HepG2 (cell line): ENCODE measurements around the gene SDK1. TPM values are rescaled to one million over a fixed set of nuclear protein-coding genes. Genes with fewer than 3 reads are reported as not detected.

Experiments
- ATAC-seq: fragments of 200-7000 bp; cut with Tn5 transposase; 3 replicates; pipeline ENCODE4 v1.9.1; 2020; ENCODE audit warnings: mild to moderate bottlenecking, moderate library complexity
- BruUV-seq: library from RNA; stranded (reverse); fragments of 400-500 nt; replicated peaks from 2 replicates; lab custom pipeline; 2021; lab: Mats Ljungman, UMichigan
- CTCF ChIA-PET: fragments of 300-600 bp; formaldehyde crosslinking; extraction: SDS; loops from one replicate; lab custom pipeline; 2021; ENCODE audit warnings: low total read pairs, inconsistent platforms, low intra/inter-chr PET ratio; lab: Yijun Ruan, JAX
- POLR2A ChIA-PET: fragments of 350-600 bp; sonication (Branson Sonifier 250); formaldehyde crosslinking; loops from one replicate; lab custom pipeline; 2020; ENCODE audit warnings: antibody characterized with exemption, inconsistent platforms; lab: Yijun Ruan, JAX
- DNase-seq: peaks from one replicate; pipeline ENCODE4 v3.0.0-alpha.2; 2015; ENCODE audit warnings: low spot score
- FAIRE-seq: peaks from 3 replicates; lab custom pipeline; 2011; peaks lifted over from hg19 to GRCh38; lab: Jason Lieb, UNC
- H2AFZ ChIP-seq: one replicate; pipeline ENCODE4 v1.6.1; 2011; ENCODE audit warnings: low read length, inconsistent platforms
- H3K27ac ChIP-seq: fragments of 300-600 bp; 3 replicates; pipeline ENCODE4 v1.8.0; 2011; ENCODE audit warnings: mixed run types, mild to moderate bottlenecking, mixed read lengths, low read length, inconsistent platforms; ENCODE audit not compliant: insufficient read depth; ENCODE audit errors: extremely low read length
- H3K27me3 ChIP-seq, 2 experiments: fragments of 200-600 bp in 1 of 2; 2 replicates in 1 of 2; 3 replicates in 1 of 2; pipeline versions ENCODE4 v1.6.0 to v1.8.0; 2011; ENCODE audit warnings: low read length in 2 of 2, mild to moderate bottlenecking in 2 of 2, moderate library complexity in 2 of 2, inconsistent platforms in 1 of 2; ENCODE audit not compliant: insufficient read depth in 2 of 2, control insufficient read depth in 1 of 2
- H3K36me3 ChIP-seq, 2 experiments: fragments of 200-600 bp in 1 of 2; replicated peaks in 1 of 2; 2 replicates in 1 of 2; 3 replicates in 1 of 2; pipeline versions ENCODE4 v1.5.1 to v1.8.0; 2011; ENCODE audit warnings: low read length in 2 of 2, inconsistent platforms in 1 of 2; ENCODE audit not compliant: insufficient read depth in 2 of 2, control insufficient read depth in 1 of 2
- H3K4me1 ChIP-seq: 2 replicates; pipeline ENCODE4 v1.5.1; 2012; ENCODE audit warnings: low read length, inconsistent platforms; ENCODE audit not compliant: insufficient read depth
- H3K4me2 ChIP-seq: 2 replicates; pipeline ENCODE4 v1.6.0; 2011; ENCODE audit warnings: low read depth, low read length, inconsistent platforms
- H3K4me3 ChIP-seq, 3 experiments: fragments of 200-600 bp in 1 of 3; sonication (generic), shearing (Covaris generic) in 1 of 3; replicated peaks in 1 of 3; 2 replicates each; pipeline ENCODE4 v1.5.1; 2011 to 2016; ENCODE audit warnings: low read length in 3 of 3, inconsistent platforms in 2 of 3, low read depth in 2 of 3, mild to moderate bottlenecking in 2 of 3, control low read depth in 1 of 3, mixed read lengths in 1 of 3; ENCODE audit not compliant: insufficient read depth in 1 of 3
- H3K79me2 ChIP-seq: one replicate; pipeline ENCODE4 v1.6.1; 2011; ENCODE audit warnings: low read length, inconsistent platforms; ENCODE audit not compliant: insufficient read depth
- H3K9ac ChIP-seq: 2 replicates; pipeline ENCODE4 v1.6.0; 2011; ENCODE audit warnings: mild to moderate bottlenecking, low read depth, low read length, inconsistent platforms; ENCODE audit not compliant: insufficient read depth
- H3K9me3 ChIP-seq: 2 replicates; pipeline ENCODE4 v1.5.1; 2012; ENCODE audit warnings: mild to moderate bottlenecking, low read length
- H4K20me1 ChIP-seq: 2 replicates; pipeline ENCODE4 v1.6.0; 2011; ENCODE audit warnings: inconsistent platforms, mild to moderate bottlenecking, low read length, moderate library complexity; ENCODE audit not compliant: insufficient read depth
- EP300 ChIP-seq, 3 experiments: sonication (generic) in 1 of 3; formaldehyde crosslinking in 1 of 3; IDR thresholded peaks; 2 replicates each; pipeline versions ENCODE4 v1.5.1 to v1.6.1; 2011 to 2020; ENCODE audit warnings: low read depth in 2 of 3, low read length in 2 of 3, borderline replicate concordance in 1 of 3, improper control_type of control experiment in 1 of 3, mild to moderate bottlenecking in 1 of 3, missing genetic modification reagents in 1 of 3, moderate library complexity in 1 of 3
- JUND ChIP-seq: sonication (generic); formaldehyde crosslinking; IDR thresholded peaks from 2 replicates; pipeline ENCODE4 v1.8.0; 2022; ENCODE audit warnings: mild to moderate bottlenecking, missing genetic modification reagents
- KAT8 ChIP-seq: IDR thresholded peaks from 2 replicates; pipeline ENCODE4 v1.6.1; 2016; ENCODE audit warnings: missing genetic modification reagents, missing compliant biosample characterization
- NBN ChIP-seq: fragments of 450-650 bp; conservative IDR thresholded peaks from 2 replicates; pipeline ENCODE4 v1.6.1; 2017
- NCOA1 ChIP-seq: sonication (generic); formaldehyde crosslinking; IDR thresholded peaks from 2 replicates; pipeline ENCODE4 v1.9.0; 2021; ENCODE audit warnings: missing genetic modification reagents
- PAF1 ChIP-seq: IDR thresholded peaks from 2 replicates; pipeline ENCODE4 v1.6.1; 2016; ENCODE audit warnings: missing genetic modification reagents, missing compliant biosample characterization
- PHF21A ChIP-seq: sonication (generic); formaldehyde crosslinking; IDR thresholded peaks from 2 replicates; pipeline ENCODE4 v1.5.0; 2020; ENCODE audit warnings: mild to moderate bottlenecking, missing genetic modification reagents
- PHF8 ChIP-seq: sonication (generic); formaldehyde crosslinking; IDR thresholded peaks from 2 replicates; pipeline ENCODE4 v1.5.0; 2020; ENCODE audit warnings: missing genetic modification reagents
- RAD51 ChIP-seq: fragments of 450-650 bp; IDR thresholded peaks from 2 replicates; pipeline ENCODE4 v1.6.1; 2016; ENCODE audit warnings: borderline replicate concordance
- REPIN1 ChIP-seq: sonication (generic); formaldehyde crosslinking; IDR thresholded peaks from 2 replicates; pipeline ENCODE4 v1.8.0; 2022; ENCODE audit warnings: missing genetic modification reagents, low read depth, mild to moderate bottlenecking, borderline replicate concordance
- ZFP37 ChIP-seq: sonication (generic); formaldehyde crosslinking; IDR thresholded peaks from 2 replicates; pipeline ENCODE4 v1.4.0; 2020; ENCODE audit warnings: missing genetic modification reagents, borderline replicate concordance
- ZNF253 ChIP-seq: sonication (generic); formaldehyde crosslinking; IDR thresholded peaks from 2 replicates; pipeline ENCODE4 v1.8.0; 2022; ENCODE audit warnings: mild to moderate bottlenecking, missing genetic modification reagents, borderline replicate concordance
- ZNF326 ChIP-seq: sonication (generic); formaldehyde crosslinking; IDR thresholded peaks from 2 replicates; pipeline ENCODE4 v1.4.0; 2020; ENCODE audit warnings: missing genetic modification reagents, borderline replicate concordance
- ZNF607 ChIP-seq: sonication (generic); formaldehyde crosslinking; IDR thresholded peaks from 2 replicates; pipeline ENCODE4 v1.5.1; 2020; ENCODE audit warnings: missing genetic modification reagents, mild to moderate bottlenecking, borderline replicate concordance
- ZNF746 ChIP-seq: sonication (generic); formaldehyde crosslinking; IDR thresholded peaks from 2 replicates; pipeline ENCODE4 v1.8.0; 2022; ENCODE audit warnings: mild to moderate bottlenecking, missing genetic modification reagents
- ZNF841 ChIP-seq: sonication (generic); formaldehyde crosslinking; IDR thresholded peaks from 2 replicates; pipeline ENCODE4 v1.8.1; 2023; ENCODE audit warnings: missing genetic modification reagents, borderline replicate concordance
- WGBS: methylation state at CpG from one replicate; pipeline ENCODE4 v1.1.6; 2017; ENCODE audit warnings: low lambda C conversion rate; 5-methylcytosine and 5-hydroxymethylcytosine counted together
- in situ Hi-C: cut with HindIII; loops from 2 replicates; pipeline ENCODE4 v1.10.0; 2017; ENCODE audit warnings: low pct_unique_long_range_greater_than_20kb; ENCODE audit not compliant: extremely low pct_ligation_motif_present
- intact Hi-C: fragments of 100-400 bp; cut with micrococcal nuclease; formaldehyde crosslinking; loops from one replicate; pipeline ENCODE4 v1.10.0; 2022; ENCODE audit not compliant: unreplicated experiment
- polyA plus RNA-seq, 8 experiments: library from polyadenylated mRNA; depleted of rRNA in 3 of 8; stranded (reverse) in 7 of 8; unstranded in 1 of 8; fragments of >200 nt; fragmentation: Illumina TruSeq in 4 of 8; extraction: Trizol in 4 of 8; gene quantifications; 2 replicates each; pipeline versions ENCODE4 v1.2.1 to v1.2.3, GENCODE V29; 2011 to 2016; ENCODE audit warnings: low read depth in 4 of 8, missing spikeins in 1 of 8, mixed read lengths in 1 of 8; ENCODE audit not compliant: insufficient read depth in 1 of 8
- total RNA-seq, 5 experiments: library from RNA; depleted of rRNA; stranded (reverse); fragments of >200 nt; fragmentation: Illumina TruSeq; extraction: Trizol; gene quantifications; 2 replicates each; pipeline ENCODE4 v1.2.3, GENCODE V29; 2016; ENCODE audit warnings: low read depth in 1 of 5

SDK1 gene
- total and polyA plus RNA-seq, 2 of the 13 experiments (the other 11 are each of a cell fraction or from before 2014, with no cell fraction given): 0.35 to 2.4 TPM

DNA sequence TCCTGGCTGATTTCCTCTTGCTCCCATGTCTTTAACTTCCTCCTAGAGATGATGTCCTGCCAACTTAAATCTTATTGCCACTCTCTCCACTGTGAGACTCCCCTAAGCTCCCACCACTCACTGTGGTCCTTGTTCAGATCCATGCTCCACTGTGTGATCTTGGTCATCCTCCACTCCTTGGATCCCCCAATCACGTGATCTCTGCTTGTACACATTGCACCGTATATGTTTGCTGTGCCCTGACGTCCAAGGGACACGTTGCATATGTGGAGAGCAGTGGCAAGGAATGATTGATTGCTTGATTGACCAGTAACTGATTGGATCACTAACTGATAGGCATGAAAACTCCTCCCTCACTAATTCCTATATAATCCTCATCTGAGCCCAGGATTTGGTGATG lies 395.1 kb downstream of the SDK1 start:
- H3K9me3 ChIP-seq: no peaks in the 10 kb centered on the region
- no TSS peak for BruUV-seq
- in situ Hi-C loops (no loop called here), intact Hi-C loops (no loop called here)
- POLR2A ChIA-PET: no interaction called here
- H3K9ac ChIP-seq: no peak overlapping the region
- H3K4me3 ChIP-seq: no peak overlapping the region
- 81% methylated on average over 4 of the region's 4 CpGs for WGBS
- peaks cover 8% of the 10 kb centered on the region; the same call in 1 of the 2 replicates for H3K4me1 ChIP-seq
- CTCF ChIA-PET: no interaction called here
- no peaks in the 10 kb centered on the region for H3K36me3 ChIP-seq
- no peak overlapping the region for H3K4me2 ChIP-seq
- no peak for TF ChIP-seq ZNF841
- peak; percentile 51; the same call in 1 of the 2 replicates for TF ChIP-seq RAD51
- TF ChIP-seq, all 625 proteins: peak for 1
- Histone ChIP-seq H4K20me1 (no peaks in the 10 kb centered on the region), H3K27ac (no peak overlapping the region), H3K79me2 (no peaks in the 10 kb centered on the region), H2AFZ (no peak overlapping the region), H3K27me3 (no peaks in the 10 kb centered on the region)
- ATAC-seq: no peak
- DNase-seq: no peak
- no peak for FAIRE-seq

DNA sequence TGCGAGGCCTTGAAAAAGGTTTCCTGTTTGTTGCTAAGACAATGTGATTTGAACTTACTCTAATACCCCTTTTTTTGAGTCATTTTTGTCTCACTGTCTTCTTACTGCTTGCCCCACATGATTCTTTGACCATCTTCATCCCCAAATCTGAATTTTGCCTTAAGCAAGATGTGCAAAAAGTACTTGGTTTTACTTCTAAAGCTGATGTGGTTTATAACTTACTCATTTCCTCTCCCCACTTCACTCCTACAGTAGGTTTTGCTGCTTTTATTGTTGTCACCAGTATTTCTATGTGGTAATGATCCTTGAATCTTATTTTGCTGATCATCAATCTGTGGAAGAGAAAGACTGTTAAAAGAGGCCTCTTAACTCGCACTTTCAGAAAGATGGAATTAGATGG lies 396.4 kb downstream of the SDK1 start:
- ATAC-seq (no peak), DNase-seq (no peak), FAIRE-seq (no peak)
- H3K9me3 ChIP-seq: no peaks in the 10 kb centered on the region
- no peaks in the 10 kb centered on the region for H3K79me2 ChIP-seq
- no peaks in the 10 kb centered on the region for H3K4me1 ChIP-seq
- TF ChIP-seq JUND (CRISPR knock-in tag) (no peak), ZNF326 (CRISPR knock-in tag) (no peak), REPIN1 (CRISPR knock-in tag) (no peak), ZFP37 (CRISPR knock-in tag) (no peak), NCOA1 (CRISPR knock-in tag) (no peak), NBN (no peak), PHF21A (no peak), ZNF607 (CRISPR knock-in tag) (no peak), ZNF746 (no peak), KAT8 (CRISPR knock-in tag) (no peak), PHF8 (CRISPR knock-in tag) (no peak), PAF1 (CRISPR knock-in tag) (no peak), ZNF253 (CRISPR knock-in tag) (no peak), EP300 (IDR thresholded peaks at IDR 0.05; ENCODE audit: low read depth in 2 of 2, low read length in 2 of 2) (no peak), EP300 (CRISPR knock-in tag; IDR thresholded peaks at IDR 0.05; ENCODE audit: borderline replicate concordance) (no peak)
- CTCF ChIA-PET: no interaction called here
- H4K20me1 ChIP-seq: no peaks in the 10 kb centered on the region
- H3K27me3 ChIP-seq: no peaks in the 10 kb centered on the region
- H3K4me2 ChIP-seq: no peak overlapping the region
- no peaks in the 10 kb centered on the region for H3K36me3 ChIP-seq
- in situ Hi-C loops (no loop called here), intact Hi-C loops (no loop called here)
- no peak overlapping the region for H3K4me3 ChIP-seq
- no peak overlapping the region for H2AFZ ChIP-seq
- 87% methylated on average over 2 of the region's 2 CpGs for WGBS
- no peak overlapping the region for H3K27ac ChIP-seq
- H3K9ac ChIP-seq: no peak overlapping the region
- BruUV-seq: no TSS peak
- POLR2A ChIA-PET: no interaction called here
